Renal cortex interstitium (tissue), 11 donors: ENCODE measurements around the gene ITPKB. TPM values are rescaled to one million over a fixed set of nuclear protein-coding genes. Genes with fewer than 3 reads are reported as not detected.
"Not testable (repeated sequence)": the region's sequence is repeated elsewhere in the genome, so short reads cannot be mapped to it uniquely, and the experiment has no call there.

Source experiments
- DNase-seq, 11 donors: peaks; one replicate each; pipeline ENCODE4 v3.0.0-alpha.2; 2013; ENCODE audit warnings: low read depth in 9 of 11, low spot score in 4 of 11; ENCODE audit errors: extremely low read depth in 1 of 11
- polyA plus RNA-seq, 3 donors: library from polyadenylated mRNA; unstranded; fragments of 120-200 nt; gene quantifications; one replicate each; pipeline ENCODE4 v1.2.1, GENCODE V29; 2013; ENCODE audit not compliant: insufficient read length in 3 of 3

Gene ITPKB
- polyA plus RNA-seq, 3 donors, result 20.2 to 26.3 (median 26.3) TPM

DNA sequence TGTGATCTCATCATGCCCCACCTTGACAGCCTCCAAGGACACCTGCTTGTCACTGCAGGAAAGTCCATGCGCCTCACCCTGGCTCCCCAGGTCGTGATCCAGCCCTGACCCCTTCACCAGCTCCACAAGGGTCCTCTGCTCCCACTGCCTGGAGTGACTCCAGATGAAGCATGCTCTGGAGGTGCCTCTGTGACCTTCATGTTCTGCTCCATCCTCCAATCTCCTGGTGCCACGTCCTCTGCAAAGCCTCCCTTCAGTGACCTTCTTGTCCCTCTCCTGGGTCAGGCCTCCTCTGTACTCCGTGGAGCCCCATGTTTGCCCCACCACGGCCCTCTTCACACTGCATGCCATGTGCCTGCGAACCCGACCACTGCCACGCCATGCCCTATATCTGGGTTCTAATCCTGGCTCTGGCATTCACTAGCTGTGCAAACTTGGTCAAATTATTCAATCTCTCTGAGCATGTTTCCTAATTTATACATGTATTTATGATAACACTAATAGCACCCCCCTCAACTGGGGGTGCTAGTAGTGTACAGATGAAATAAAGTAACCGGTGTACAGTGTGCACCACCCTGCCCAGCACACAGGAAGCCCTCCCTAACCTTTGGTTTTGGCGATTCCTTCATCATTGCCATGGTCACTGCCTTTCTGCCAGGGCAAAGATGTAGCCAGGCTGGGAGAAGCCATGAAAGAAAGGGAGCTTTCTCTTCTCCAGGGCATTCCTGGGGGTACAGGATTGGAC is 113.1 kb downstream of the ITPKB start:
- no peak for DNase-seq

DNA sequence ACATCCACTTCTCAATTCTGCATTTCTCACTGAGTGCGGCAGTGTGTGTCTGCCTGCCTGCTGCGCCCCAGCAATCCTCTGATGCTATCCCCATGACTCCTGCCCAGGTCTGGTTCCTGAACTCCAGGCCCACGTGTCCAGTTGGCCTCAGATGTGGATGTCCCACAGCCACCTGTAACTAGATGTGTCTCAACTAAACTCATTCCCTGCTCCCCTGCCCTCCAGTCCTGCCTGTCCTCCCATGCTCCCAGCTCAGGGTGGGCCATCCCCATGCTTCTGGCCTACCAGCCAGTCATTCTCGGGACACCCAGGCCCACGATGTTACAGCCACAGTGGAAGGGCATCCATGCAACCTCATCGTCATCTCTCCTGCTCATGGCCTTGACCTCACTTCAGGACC is 113.8 kb downstream of the ITPKB start:
- no peak for DNase-seq

DNA sequence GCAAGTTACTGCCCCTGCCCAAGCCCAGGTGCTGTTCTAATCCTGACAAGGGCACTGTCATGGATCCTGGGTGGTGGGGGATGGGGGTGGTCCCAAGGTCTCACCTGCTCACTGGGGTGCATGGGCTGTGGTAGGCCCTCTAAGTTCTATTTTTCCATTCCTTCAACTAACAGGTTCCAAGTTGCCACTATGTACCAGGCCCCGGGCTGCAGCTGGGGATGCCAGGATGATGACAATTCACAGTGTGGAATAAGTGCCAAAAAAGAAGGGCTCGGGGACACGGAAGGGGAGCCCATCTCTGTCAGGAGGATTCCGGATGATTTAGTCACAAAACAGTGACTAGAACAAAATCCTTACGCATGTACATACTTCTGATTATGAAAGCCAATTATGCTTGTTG is 114.6 kb downstream of the ITPKB start:
- no peak for DNase-seq

DNA sequence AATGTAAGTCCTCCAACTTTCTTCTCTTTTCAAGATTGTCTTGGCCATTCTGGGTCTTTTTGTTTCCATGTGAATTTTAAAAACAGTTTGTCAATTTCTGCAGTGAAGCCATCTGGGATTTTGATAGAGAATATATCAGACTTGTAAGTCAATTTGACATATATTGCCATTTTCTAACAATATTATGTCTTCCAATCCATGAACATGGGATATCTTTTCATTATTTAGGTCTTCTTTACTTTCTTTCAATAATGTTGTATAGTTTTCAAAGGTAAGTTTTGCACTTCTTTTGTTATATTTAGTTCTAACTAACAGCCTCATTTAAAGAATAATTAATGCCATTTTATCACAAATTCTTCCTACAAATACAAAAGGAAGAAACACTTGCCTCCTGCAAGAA is 117.1 kb downstream of the ITPKB start:
- DNase-seq, result no peak

DNA sequence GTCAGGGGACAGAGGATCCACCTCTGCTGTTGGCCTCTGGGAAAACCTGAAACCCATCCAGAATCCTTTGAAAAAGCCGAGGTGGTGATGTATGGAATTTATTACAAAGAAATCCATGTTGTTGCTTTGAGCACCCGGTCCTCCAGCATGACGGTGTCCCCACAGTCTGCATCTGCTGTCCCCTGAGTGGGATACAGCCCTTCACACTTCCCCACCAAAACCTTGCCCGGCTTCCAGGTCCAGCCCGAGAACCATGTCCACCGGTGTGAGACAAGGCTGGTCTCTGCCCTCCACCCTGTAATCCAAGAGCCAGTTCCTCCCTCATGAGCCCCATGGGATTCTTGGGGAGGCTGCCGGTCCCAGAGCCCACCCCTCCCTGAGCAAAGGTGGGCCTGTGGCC is 120.1 kb downstream of the ITPKB start:
- no peak for DNase-seq

DNA sequence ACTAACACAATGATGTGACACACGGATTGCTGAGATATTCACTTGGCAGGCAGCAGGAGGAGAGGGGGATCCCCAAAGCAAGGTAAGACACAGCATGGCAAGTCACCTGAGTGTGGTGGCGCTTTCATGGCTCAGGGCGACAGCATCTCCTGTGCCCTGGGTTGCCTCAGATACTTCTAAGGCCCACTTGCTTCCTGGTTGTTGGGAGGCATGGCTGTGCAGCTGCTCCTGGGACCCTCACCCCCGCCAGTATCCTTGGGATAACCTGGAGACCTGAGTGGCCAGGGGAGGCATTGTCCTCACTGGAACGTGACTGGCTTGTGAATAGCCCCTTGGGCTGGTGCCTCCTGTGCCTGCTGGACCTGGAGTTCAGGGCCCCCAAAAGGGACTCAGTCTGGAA is 120.7 kb downstream of the ITPKB start:
- DNase-seq, result no peak

DNA sequence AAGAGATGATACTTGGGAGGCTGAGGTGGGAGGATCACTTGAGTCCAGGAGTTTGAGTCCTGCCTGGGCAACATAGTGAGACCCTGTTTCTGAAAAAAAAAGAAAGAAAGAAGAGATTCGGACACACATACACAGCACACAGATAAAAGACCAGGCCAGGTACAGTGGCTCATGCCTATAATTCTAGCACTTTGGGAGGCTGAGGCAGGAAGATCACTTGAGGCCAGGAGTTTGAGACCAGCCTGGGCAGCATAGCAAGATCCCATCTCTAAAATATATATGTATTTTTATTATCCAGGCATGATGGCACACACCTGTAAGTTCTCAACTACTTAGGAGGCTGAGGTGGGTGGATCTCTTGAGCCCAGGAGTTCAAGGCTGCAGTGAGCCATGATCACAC is 121.4 kb downstream of the ITPKB start:
- not testable (repeated sequence) for DNase-seq

GRCh38 chr1:226617109-226617508 is 122.0 kb downstream of the ITPKB start:
- DNase-seq, result no peak

- no peak for DNase-seq
These were observed 122.4 kb downstream of the ITPKB start for GRCh38 chr1:226616636-226617035.

- no peak for DNase-seq
These were observed 123.2 kb downstream of the ITPKB start for GRCh38 chr1:226615876-226616275.

DNA sequence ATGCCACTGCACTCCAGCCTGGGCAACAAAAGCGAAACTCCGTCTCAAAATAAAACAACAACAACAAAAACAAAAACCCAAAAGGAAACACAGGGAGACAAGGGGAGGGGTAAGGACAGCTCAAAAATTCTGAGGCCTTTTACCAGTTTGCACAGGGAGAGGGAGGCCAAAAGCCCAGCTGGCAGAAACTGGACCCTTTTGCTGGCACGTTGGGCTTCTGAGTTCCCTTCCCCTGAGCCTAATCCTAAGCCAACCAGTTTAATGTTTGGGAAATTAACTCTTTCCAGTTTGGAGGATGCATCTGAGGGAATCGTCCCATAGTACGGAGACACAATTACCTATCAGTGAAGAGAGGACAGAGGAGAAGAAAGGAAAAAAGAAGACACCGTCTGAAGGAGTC is 127.1 kb downstream of the ITPKB start:
- not testable (repeated sequence) for DNase-seq

DNA sequence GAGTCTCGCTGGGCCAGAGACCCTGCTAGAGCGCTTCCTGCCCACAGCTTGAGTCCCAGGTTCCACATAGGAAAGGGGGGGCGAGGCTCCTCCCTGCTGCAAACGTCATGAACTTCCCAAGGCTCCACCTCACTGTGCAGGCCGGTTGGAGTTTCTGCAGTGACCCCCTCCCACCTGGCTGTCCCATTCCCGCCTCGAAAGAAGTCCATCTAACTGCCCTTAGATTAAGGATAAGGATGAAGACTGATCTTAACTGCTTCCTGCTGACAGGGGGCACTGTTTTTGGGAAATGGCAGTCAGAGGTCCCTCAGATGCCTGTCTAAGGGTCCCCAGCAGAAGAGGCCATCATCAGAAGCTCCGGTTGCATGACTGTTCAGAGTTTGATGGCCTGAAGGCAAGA is 127.8 kb downstream of the ITPKB start:
- no peak for DNase-seq

DNA sequence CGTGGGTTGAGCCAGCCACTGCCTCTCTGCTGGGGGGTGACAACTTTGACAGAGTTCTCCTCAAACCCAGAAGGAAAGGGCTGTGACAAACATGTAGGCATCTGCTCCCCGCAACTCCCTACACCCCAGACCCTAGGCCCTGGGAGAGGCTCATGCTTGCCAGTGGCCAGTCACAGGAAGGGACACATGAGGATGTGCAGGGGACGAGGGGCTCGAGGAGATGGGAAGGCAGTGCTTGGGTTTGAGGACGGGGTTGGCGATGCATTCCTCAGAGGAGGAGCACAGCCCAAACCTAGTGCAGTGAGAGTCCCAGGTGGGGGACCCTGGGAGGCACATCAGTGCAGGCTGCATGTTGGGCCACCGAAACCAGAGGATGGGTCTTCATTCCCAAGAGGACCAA is 128.4 kb downstream of the ITPKB start:
- DNase-seq, result no peak

DNA sequence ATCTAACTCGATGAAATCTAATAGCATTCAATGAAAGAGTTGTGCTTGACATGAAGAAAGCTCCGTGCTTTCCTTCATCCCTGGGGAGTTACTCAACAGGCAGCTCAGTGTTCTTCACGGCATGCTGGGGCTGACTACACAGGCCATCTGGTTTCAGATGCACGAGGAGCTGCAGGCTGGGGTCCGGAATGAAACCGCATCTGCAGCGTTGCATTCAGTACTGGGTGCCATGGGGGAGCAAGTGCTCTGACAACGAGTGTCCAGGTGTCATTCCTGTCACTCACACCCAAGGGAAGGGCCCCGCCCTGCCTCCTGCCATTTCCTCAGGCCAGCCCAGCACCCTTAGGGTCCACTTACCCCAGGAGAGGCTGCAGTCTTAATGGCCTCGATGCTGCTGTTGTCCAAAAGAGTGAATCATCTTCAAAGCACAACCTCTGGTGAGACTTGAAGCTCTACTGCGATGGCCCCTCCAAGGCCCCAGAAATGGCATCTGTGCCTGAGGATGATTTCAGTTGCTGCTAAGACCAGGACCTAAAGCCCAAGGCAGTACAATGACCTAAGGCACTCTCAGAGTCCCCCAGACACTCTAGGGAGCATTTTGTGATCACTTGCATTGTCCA is 129.1 kb downstream of the ITPKB start:
- no peak for DNase-seq

DNA sequence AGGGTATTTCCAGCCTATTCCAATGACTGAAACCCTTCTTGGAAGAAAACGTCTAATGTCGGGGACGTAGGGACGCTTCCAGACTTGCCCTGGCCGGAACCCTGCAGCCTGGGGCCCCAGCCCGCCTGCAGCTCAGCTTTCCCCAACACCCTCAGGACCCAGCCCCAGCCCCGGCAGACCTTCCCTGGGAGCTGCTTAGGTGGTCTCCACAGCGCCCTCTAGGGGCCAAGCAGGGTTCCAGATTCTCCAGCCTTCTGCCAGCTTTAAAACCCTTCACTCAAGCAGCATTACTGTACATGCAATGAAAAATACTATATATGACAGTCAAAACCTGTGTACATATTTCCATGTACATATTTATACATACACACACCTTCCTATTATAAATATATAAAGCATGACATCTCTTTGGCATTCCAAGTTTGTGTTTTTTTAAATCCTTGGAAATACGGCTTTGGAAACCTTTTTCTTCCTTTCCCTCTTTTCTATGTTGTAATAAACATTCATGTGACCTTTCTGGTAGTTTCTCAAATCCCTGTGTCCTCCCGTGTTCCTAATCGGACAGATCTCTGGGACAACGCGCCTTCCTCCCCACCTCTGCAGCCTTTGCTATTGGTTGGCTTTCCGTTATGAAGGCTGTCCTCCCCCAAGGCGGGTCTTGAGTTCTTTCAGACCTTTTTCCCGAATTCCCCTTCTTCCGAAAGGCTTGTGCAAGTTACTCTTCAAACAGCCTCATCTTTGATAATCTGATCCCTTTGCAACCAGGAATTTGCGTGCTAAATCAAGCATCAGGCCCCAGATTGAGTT is 130.2 kb downstream of the ITPKB start:
- peak in 10 of 11 donors; percentile 44 to 68 (median 56) for DNase-seq

DNA sequence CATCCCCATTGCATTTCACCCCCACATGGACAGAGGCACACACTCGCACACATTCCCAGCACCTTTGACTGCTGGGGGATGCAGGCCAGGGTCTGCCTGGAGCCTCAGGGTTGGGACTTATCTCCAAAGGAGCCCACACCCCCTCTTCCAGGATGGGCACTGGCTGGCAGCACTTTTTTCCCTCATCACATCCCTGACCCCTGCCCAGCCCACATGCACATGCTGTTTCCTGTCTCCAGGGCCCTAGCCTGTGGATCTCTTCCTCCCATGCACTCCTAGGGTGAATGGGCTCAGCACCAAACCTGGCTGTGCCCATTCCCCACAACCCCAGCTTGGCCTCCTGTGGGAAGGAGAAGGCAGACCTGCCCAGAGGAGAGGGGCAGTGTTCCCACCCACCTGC is 131.3 kb downstream of the ITPKB start:
- DNase-seq, result no peak

DNA sequence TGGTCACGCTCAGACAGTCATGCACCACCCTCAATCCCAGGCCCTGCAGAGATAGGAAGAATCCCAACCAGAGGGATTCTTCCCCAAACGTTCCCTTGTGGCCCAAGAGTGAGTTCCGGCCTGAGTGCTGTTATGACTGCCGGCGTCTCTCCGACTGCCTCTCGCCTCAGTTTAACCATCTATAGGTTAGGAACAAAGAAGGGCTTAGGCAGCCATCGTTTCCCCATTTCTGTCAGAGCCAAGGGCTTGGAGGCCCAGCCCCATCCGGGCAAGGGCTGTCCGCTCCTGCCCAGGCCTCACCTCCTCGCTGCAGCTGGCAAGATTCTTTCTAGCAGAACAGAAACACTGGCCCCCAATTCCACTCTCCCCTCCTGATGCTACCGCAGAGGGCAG is 131.8 kb downstream of the ITPKB start:
- DNase-seq, result no peak

DNA sequence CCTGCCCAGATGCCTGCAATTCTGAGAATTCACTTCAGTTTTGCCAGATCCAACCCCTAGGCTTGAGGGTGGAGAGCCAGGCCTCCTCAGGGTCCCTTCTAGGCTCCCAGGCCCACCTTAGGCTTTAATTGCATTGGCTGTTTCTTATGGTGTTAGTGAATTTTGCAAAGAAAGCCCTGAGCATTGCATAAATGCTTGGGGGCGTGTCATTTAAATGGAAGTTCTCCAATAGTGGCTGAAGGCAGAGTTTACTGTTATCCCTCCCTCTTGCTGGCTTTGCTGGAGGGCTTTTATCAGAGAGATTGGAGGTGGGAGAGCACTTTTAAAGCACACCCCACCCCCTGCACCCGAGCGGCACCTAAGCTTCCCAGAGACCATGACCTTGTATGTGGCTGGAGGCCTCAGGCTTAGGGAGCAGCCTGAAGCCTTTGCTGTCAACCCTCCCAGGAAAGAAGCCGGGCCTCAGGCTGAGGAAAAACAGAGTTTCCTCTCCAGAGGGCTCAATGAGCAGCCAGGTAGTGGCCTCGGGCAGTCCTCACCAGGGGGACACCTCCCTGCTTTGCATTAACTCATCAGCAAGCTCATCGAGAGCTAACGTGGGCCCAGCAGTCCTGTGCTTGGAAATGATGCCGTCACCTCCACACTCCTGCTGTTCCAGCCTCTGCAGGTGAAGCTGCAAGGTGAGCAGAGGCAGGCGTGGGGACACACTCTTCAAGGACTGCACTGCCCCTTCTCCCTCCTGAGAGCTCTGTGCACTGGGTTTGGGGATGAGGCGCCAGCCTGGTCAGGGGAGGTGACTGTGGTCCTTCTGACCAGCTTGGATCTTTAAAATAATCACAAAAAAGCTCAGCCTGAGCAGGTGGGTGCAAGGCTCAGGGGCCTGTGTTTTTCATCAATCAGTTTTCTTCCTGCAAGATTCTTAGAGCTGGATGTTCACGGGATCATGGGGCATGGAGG is 132.5 kb downstream of the ITPKB start:
- DNase-seq, result no peak

DNA sequence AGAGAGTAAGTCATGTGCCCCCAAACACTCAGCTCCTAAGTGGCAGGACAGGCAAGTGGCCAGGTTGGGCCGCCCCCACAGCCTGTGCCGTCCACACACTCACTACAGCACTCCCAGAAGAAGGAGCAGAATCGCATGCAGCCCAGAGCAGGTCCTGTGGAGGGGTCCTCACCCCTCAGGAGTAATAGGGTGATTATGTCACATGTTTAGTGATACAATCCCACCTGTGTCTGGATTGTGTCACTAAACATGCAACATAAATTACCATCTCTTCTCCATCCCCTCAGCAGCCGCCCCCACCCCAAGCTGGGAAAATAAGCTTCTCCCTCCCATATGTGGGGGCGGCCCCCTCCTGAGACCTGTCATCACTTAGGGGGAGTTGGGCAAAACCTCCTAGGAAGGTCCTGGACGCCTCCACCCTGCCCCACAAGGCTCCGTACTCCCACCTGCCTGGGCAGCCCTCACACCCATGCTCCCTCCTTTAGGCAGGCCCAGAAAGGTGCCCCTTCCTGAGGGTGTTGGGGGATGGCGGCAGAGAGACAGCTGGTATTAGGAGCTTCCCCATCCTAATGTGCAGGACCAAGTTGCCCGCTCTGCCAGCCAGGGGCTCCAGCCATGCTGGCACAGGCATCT is 133.6 kb downstream of the ITPKB start:
- no peak for DNase-seq
